Hepatocyte (in vitro differentiated cells): ENCODE data around the gene AKAP3. TPM values are rescaled to one million over a fixed set of nuclear protein-coding genes. Genes with fewer than 3 reads are reported as not detected.

Experiments
- DNase-seq: peaks from one replicate; pipeline ENCODE4 v3.0.0-alpha.2; 2016; ENCODE audit warnings: low spot score
- H2AFZ ChIP-seq: fragments of 200-600 bp; sonication (generic); 2 replicates; pipeline ENCODE4 v1.6.0; 2016; ENCODE audit warnings: antibody characterized with exemption, mild to moderate bottlenecking
- H3K27ac ChIP-seq: fragments of 200-600 bp; sonication (generic); 2 replicates; pipeline ENCODE4 v1.5.1; 2016; ENCODE audit warnings: mild to moderate bottlenecking
- H3K27me3 ChIP-seq: fragments of 200-600 bp; sonication (generic); 2 replicates; pipeline ENCODE4 v1.6.1; 2016
- H3K36me3 ChIP-seq: fragments of 200-600 bp; sonication (generic); replicated peaks from 2 replicates; pipeline ENCODE4 v1.5.1; 2016; ENCODE audit warnings: low read depth; ENCODE audit not compliant: insufficient read depth
- H3K4me1 ChIP-seq: fragments of 200-600 bp; sonication (generic); 2 replicates; pipeline ENCODE4 v1.5.1; 2016; ENCODE audit warnings: mild to moderate bottlenecking, moderate library complexity; ENCODE audit not compliant: insufficient read depth
- H3K4me2 ChIP-seq: fragments of 200-600 bp; sonication (generic); 2 replicates; pipeline ENCODE4 v1.6.0; 2016
- H3K4me3 ChIP-seq: fragments of 200-600 bp; sonication (generic); 2 replicates; pipeline ENCODE4 v1.5.1; 2016; ENCODE audit warnings: mild to moderate bottlenecking
- H3K79me2 ChIP-seq: fragments of 200-600 bp; sonication (generic); 2 replicates; pipeline ENCODE4 v1.6.0; 2017; ENCODE audit warnings: mild to moderate bottlenecking
- H3K9me2 ChIP-seq: fragments of 200-600 bp; sonication (generic); replicated peaks from 2 replicates; pipeline ENCODE4 v1.6.0; 2017; ENCODE audit warnings: mild to moderate bottlenecking; ENCODE audit not compliant: insufficient read depth
- H3K9me3 ChIP-seq: fragments of 200-600 bp; sonication (generic); 2 replicates; pipeline ENCODE4 v1.5.1; 2016; ENCODE audit warnings: low read depth, mild to moderate bottlenecking
- H4K20me1 ChIP-seq: fragments of 200-600 bp; sonication (generic); 2 replicates; pipeline ENCODE4 v1.6.0; 2016; ENCODE audit warnings: mild to moderate bottlenecking; ENCODE audit not compliant: insufficient read depth, poor library complexity, severe bottlenecking
- EZH2 ChIP-seq: fragments of 200-600 bp; sonication (generic); IDR thresholded peaks from 2 replicates; pipeline ENCODE4 v1.6.1; 2016; ENCODE audit warnings: antibody characterized with exemption, mild to moderate bottlenecking, borderline replicate concordance
- EZH2phosphoT487 ChIP-seq: fragments of 200-600 bp; sonication (generic); IDR thresholded peaks from one replicate; pipeline ENCODE4 v1.6.1; 2018; ENCODE audit warnings: antibody characterized with exemption, mild to moderate bottlenecking, low read depth, moderate library complexity; ENCODE audit not compliant: unreplicated experiment, severe bottlenecking
- WGBS: methylation state at CpG from one replicate; pipeline ENCODE4 v1.1.6; 2016; ENCODE audit warnings: low lambda C conversion rate; ENCODE audit errors: missing lambda C conversion rate; 5-methylcytosine and 5-hydroxymethylcytosine counted together
- polyA plus RNA-seq: library from polyadenylated mRNA; unstranded; fragments of >200 nt; fragmentation: Nextera tagmentation; extraction: Ambion mirVana; gene quantifications from 2 replicates; pipeline ENCODE4 v1.2.1, GENCODE V29; 2016
- total RNA-seq: library from RNA; depleted of rRNA; stranded (reverse); fragments of >200 nt; gene quantifications from 2 replicates; pipeline ENCODE4 v1.2.3, GENCODE V29; 2014
- TF ChIP-seq, protein P1 (sequence below): fragments of 200-600 bp; sonication (generic); IDR thresholded peaks from 2 replicates; pipeline ENCODE4 v1.5.1; 2016; ENCODE audit warnings: antibody characterized with exemption, mild to moderate bottlenecking; ENCODE audit not compliant: poor library complexity

AKAP3 gene
- total and polyA plus RNA-seq, 2 experiments from 2014 or later: 1.3 to 3.5 TPM

DNA sequence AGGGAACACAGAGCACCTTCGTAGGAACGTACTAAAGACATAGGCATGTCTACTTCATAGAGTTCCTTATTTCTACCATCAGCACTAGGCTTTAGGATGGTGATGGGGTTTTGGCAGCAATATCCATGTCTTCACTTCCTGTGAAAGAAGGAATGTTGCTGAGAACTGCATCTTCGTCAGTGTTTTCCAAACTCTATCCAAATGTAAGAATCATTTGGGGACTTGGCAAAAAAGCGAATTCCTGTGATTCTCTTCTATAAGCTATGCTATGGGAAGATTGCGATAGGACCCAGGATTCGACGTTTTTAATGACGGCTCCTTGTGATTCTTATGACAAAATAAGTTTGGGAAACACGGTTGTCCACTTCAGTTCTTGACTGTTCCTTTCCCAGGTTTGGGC is 39.8 kb downstream of the AKAP3 start:
- Histone ChIP-seq H3K27ac (no peak overlapping the region), H3K36me3 (no peaks in the 10 kb centered on the region), H3K9me2 (no peaks in the 10 kb centered on the region), H3K4me2 (no peak overlapping the region), H2AFZ (no peak overlapping the region), H3K27me3 (no peaks in the 10 kb centered on the region), H3K4me1 (peaks cover 15% of the 10 kb centered on the region), H3K9me3 (no peaks in the 10 kb centered on the region), H3K4me3 (no peak overlapping the region), H4K20me1 (no peaks in the 10 kb centered on the region), H3K79me2 (peaks cover 15% of the 10 kb centered on the region)
- TF ChIP-seq, protein P1, sequence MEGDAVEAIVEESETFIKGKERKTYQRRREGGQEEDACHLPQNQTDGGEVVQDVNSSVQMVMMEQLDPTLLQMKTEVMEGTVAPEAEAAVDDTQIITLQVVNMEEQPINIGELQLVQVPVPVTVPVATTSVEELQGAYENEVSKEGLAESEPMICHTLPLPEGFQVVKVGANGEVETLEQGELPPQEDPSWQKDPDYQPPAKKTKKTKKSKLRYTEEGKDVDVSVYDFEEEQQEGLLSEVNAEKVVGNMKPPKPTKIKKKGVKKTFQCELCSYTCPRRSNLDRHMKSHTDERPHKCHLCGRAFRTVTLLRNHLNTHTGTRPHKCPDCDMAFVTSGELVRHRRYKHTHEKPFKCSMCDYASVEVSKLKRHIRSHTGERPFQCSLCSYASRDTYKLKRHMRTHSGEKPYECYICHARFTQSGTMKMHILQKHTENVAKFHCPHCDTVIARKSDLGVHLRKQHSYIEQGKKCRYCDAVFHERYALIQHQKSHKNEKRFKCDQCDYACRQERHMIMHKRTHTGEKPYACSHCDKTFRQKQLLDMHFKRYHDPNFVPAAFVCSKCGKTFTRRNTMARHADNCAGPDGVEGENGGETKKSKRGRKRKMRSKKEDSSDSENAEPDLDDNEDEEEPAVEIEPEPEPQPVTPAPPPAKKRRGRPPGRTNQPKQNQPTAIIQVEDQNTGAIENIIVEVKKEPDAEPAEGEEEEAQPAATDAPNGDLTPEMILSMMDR: no peak
- TF ChIP-seq EZH2phosphoT487 (no peak), EZH2 (no peak)
- DNase-seq: no peak
- WGBS: 95% methylated on average over 9 of the region's 9 CpGs

DNA sequence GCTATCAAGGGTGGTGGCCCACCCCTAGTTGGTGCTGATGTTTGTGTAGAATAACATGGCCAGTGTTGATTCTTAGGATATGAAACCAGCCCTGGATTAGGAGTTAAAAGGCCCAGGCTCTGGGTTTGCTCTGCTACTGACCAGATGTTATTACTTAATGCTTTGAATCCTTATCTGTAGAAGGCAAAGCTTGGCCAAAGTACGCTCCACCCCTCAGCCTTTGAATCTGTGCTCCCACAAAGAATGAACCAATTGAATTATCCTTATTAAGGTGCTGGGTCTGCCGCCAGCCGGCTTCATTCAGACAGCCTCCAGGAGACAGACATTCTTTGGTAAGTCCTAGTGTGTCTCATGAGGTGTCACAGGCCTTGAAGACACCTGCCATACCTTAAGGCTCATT is 41.8 kb downstream of the AKAP3 start:
- Histone ChIP-seq H3K9me3 (no peaks in the 10 kb centered on the region), H3K27me3 (peaks cover 10% of the 10 kb centered on the region), H4K20me1 (no peaks in the 10 kb centered on the region), H3K9me2 (no peaks in the 10 kb centered on the region), H3K79me2 (peaks cover 15% of the 10 kb centered on the region), H3K27ac (no peak overlapping the region), H2AFZ (no peak overlapping the region), H3K36me3 (no peaks in the 10 kb centered on the region), H3K4me3 (no peak overlapping the region), H3K4me1 (peaks cover 15% of the 10 kb centered on the region), H3K4me2 (peak overlapping the region; percentile 72)
- 28% methylated on average over 3 of the region's 3 CpGs for whole genome bisulfite sequencing
- TF ChIP-seq, protein P1: no peak
- TF ChIP-seq EZH2phosphoT487 (no peak), EZH2 (no peak)
- DNase-seq: peak; percentile 20

DNA sequence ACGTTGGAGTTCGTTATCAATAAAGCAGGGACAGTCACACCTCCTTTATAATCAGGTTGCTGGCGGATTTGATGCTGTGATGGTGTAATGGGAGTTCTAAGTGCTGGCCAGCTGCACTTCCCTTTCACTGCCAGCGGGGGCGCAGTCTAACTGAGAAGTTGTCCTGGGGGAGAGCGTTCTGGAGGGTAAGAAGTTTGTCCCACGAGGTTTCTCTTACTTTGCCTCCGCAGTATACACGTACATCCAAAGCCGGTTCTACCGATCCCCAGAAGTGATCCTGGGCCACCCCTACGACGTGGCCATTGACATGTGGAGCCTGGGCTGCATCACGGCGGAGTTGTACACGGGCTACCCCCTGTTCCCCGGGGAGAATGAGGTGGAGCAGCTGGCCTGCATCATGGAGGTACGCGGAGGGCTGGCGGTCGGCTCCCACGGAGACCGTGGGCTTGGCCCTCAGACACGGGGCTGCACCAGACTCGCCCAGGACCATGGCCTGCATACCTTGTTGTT is 44.1 kb downstream of the AKAP3 start:
- DNase-seq: peak; percentile 92
- TF ChIP-seq EZH2phosphoT487 (no peak), EZH2 (no peak)
- TF ChIP-seq, protein P1: peak; percentile 93
- Histone ChIP-seq H3K4me2 (peak overlapping the region; percentile 72), H3K4me3 (peak overlapping the region; percentile 70), H3K79me2 (peaks cover 15% of the 10 kb centered on the region), H2AFZ (peak overlapping the region; percentile 61), H3K36me3 (no peaks in the 10 kb centered on the region), H3K4me1 (peaks cover 15% of the 10 kb centered on the region), H3K27ac (no peak overlapping the region), H4K20me1 (no peaks in the 10 kb centered on the region), H3K9me3 (no peaks in the 10 kb centered on the region), H3K9me2 (no peaks in the 10 kb centered on the region), H3K27me3 (peaks cover 13% of the 10 kb centered on the region)
- 2% methylated on average over 25 of the region's 25 CpGs for WGBS

DNA sequence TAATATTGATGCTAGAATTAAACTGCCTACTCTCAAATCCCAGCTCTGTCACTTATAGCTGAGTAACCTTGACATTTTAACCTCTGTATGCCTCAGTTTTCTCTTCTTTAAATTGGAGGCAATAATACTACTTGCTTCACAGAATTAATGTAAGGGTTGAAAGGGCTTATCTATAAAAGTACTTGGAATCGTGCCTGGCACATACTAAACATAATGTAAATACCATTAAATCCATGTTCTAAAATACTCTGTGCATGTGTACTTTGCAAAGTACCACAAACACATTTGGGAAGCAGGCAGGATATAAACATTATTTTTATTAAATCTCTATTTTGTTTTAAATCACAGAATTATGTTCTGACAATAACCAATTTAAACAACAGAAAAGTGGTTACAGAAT is 44.9 kb downstream of the AKAP3 start:
- 20% methylated on average over 1 of the region's 1 CpG for WGBS
- DNase-seq: no peak
- H4K20me1 ChIP-seq: no peaks in the 10 kb centered on the region
- no peaks in the 10 kb centered on the region for H3K9me3 ChIP-seq
- H3K4me3 ChIP-seq: no peak overlapping the region
- H3K9me2 ChIP-seq: no peaks in the 10 kb centered on the region
- peaks cover 15% of the 10 kb centered on the region for H3K4me1 ChIP-seq
- H3K4me2 ChIP-seq: no peak overlapping the region
- H3K27ac ChIP-seq: no peak overlapping the region
- peaks cover 15% of the 10 kb centered on the region for H3K79me2 ChIP-seq
- H3K27me3 ChIP-seq: peaks cover 13% of the 10 kb centered on the region
- TF ChIP-seq, protein P1: no peak
- TF ChIP-seq EZH2phosphoT487: no peak
- no peak for TF ChIP-seq EZH2
- H2AFZ ChIP-seq: no peak overlapping the region
- H3K36me3 ChIP-seq: no peaks in the 10 kb centered on the region
